Measurements from ENCODE around the gene PPP2R2D. TPM values are rescaled to one million over a fixed set of nuclear protein-coding genes. Genes with fewer than 3 reads are reported as not detected.

The PPP2R2D gene
- total RNA-seq, 4 donors from 2014 or later, result 22.4 to 33.7 (median 29.1) TPM

GRCh38 chr10:131972474-131973071, 71.8 kb downstream of the PPP2R2D start:
- intact Hi-C loops (cut with DNase I; ENCODE audit: low total_unique reads), result no loop called here
- Histone ChIP-seq H3K9me3 (no peaks in the 10 kb centered on the region), H3K27ac (peak overlapping the region; percentile 65 to 80 (median 67)), H3K4me3 (peak overlapping the region in 2 of 4 donors; percentile 10 to 16), H3K36me3 (peaks cover 0 to 42% of the 10 kb centered on the region in 2 donors), H3K4me1 (peaks cover 27 to 55% of the 10 kb centered on the region in 2 donors), H3K27me3 (no peaks in the 10 kb centered on the region)
- DNase-seq, result no peak
- in situ Hi-C loops (cut with MboI; ENCODE audit: low sequenced_read_pairs in 4 of 4), result no loop called here
- ATAC-seq, result peak in 1 of 2 donors; percentile 18
- no peak for TF ChIP-seq POLR2A (IDR thresholded peaks at IDR 0.05)
- TF ChIP-seq, protein P1, sequence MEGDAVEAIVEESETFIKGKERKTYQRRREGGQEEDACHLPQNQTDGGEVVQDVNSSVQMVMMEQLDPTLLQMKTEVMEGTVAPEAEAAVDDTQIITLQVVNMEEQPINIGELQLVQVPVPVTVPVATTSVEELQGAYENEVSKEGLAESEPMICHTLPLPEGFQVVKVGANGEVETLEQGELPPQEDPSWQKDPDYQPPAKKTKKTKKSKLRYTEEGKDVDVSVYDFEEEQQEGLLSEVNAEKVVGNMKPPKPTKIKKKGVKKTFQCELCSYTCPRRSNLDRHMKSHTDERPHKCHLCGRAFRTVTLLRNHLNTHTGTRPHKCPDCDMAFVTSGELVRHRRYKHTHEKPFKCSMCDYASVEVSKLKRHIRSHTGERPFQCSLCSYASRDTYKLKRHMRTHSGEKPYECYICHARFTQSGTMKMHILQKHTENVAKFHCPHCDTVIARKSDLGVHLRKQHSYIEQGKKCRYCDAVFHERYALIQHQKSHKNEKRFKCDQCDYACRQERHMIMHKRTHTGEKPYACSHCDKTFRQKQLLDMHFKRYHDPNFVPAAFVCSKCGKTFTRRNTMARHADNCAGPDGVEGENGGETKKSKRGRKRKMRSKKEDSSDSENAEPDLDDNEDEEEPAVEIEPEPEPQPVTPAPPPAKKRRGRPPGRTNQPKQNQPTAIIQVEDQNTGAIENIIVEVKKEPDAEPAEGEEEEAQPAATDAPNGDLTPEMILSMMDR (IDR thresholded peaks at IDR 0.05 in 4 of 5, conservative IDR thresholded peaks at IDR 0.05 in 1 of 5), result no peak

DNA sequence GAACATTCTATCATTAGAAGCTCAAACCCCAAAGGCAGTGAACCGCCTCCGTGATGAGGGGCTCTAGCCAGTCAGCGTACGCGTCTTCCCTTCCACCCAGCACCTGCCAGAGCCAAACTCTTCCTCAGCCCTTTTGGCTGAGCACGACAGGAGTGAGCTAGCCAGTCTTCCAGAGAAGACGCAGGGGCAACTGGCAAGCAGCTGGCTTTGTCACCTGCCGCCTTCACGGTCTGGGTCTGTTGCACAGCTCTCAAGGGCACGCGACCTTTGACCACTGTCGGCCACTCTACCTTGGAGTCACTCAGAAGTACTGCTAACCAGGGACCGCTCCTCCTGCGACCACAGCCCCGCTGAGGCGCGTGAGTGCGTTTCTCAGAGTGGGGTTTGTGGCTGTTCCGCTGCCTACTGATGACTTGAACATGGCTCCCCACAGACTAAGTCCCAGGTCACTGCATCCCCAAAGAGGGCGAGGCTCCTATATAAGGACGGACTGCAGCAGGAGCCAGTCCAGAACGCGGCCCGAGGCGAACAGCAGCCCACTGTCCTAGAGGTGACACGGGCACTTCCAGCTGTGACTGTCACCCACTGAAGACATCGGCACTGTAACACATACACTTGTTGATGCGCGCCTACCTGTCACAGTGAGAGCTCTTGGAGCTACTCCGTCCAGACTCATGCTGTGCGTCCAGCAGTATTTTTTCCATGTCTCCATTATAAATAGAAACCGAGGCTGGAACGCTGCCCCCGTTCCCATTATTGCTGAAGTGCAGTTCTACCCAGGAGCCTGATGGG, 72.5 kb downstream of the PPP2R2D start:
- TF ChIP-seq, protein P1 (IDR thresholded peaks at IDR 0.05 in 4 of 5, conservative IDR thresholded peaks at IDR 0.05 in 1 of 5), result no peak
- no peak for TF ChIP-seq POLR2A (IDR thresholded peaks at IDR 0.05)
- H3K36me3 ChIP-seq, result peaks cover 0 to 42% of the 10 kb centered on the region in 2 donors
- H3K9me3 ChIP-seq, result no peaks in the 10 kb centered on the region
- DNase-seq, result peak; percentile 59 to 66
- peak overlapping the region; percentile 65 to 80 (median 67) for H3K27ac ChIP-seq
- intact Hi-C loops (cut with DNase I; ENCODE audit: low total_unique reads), result no loop called here
- no peaks in the 10 kb centered on the region for H3K27me3 ChIP-seq
- peak; percentile 71 to 80 for ATAC-seq
- H3K4me1 ChIP-seq, result peaks cover 28 to 59% of the 10 kb centered on the region in 2 donors
- H3K4me3 ChIP-seq, result peak overlapping the region in 2 of 4 donors; percentile 10 to 16
- in situ Hi-C loops (cut with MboI; ENCODE audit: low sequenced_read_pairs in 4 of 4), result no loop called here

GRCh38 chr10:131974034-131974817, 73.4 kb downstream of the PPP2R2D start:
- DNase-seq (no peak), ATAC-seq (peak in 1 of 2 donors; percentile 11)
- Histone ChIP-seq H3K4me3 (peak overlapping the region in 1 of 4 donors; percentile 11), H3K27ac (peak overlapping the region; percentile 65 to 80 (median 67)), H3K9me3 (no peaks in the 10 kb centered on the region), H3K4me1 (peaks cover 37 to 68% of the 10 kb centered on the region in 2 donors), H3K36me3 (peaks cover 0 to 34% of the 10 kb centered on the region in 2 donors), H3K27me3 (no peaks in the 10 kb centered on the region)
- intact Hi-C loops (cut with DNase I; ENCODE audit: low total_unique reads), result no loop called here
- in situ Hi-C loops (cut with MboI; ENCODE audit: low sequenced_read_pairs in 4 of 4), result no loop called here
- TF ChIP-seq, protein P1 (IDR thresholded peaks at IDR 0.05 in 4 of 5, conservative IDR thresholded peaks at IDR 0.05 in 1 of 5), result no peak
- TF ChIP-seq POLR2A (IDR thresholded peaks at IDR 0.05), result no peak

DNA sequence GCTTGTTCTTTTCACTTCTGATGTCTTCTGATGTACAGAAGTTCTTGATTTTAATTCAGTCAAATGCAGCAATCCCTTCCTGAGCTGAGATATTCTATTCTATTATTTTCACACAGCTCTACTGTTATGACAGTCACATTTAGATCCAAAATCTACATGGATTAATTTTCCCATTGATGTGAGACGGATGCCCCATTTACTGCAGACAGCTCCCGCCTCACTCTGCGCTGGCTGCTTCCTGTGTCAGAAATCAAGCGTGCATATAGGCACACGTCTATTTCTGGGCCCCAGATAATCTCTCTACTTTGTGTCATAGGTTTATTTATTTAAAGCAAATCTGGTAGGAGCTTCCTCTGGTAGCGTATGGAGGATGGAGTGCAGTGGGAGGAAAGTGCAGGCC, 74.2 kb downstream of the PPP2R2D start:
- H3K4me1 ChIP-seq, result peaks cover 44 to 73% of the 10 kb centered on the region in 2 donors
- DNase-seq, result no peak
- in situ Hi-C loops (cut with MboI; ENCODE audit: low sequenced_read_pairs in 4 of 4) (no loop called here), intact Hi-C loops (cut with DNase I; ENCODE audit: low total_unique reads) (no loop called here)
- no peaks in the 10 kb centered on the region for H3K27me3 ChIP-seq
- ATAC-seq, result no peak
- H3K4me3 ChIP-seq, result no peak overlapping the region
- peak overlapping the region in 3 of 4 donors; percentile 65 to 80 (median 68) for H3K27ac ChIP-seq
- H3K36me3 ChIP-seq, result peaks cover 0 to 27% of the 10 kb centered on the region in 2 donors
- H3K9me3 ChIP-seq, result no peaks in the 10 kb centered on the region
- no peak for TF ChIP-seq POLR2A (IDR thresholded peaks at IDR 0.05)
- TF ChIP-seq, protein P1 (IDR thresholded peaks at IDR 0.05 in 4 of 5, conservative IDR thresholded peaks at IDR 0.05 in 1 of 5), result no peak

Data from gastrocnemius medialis (tissue), 4 donors.